ENCODE data around the gene GCC2. TPM values are rescaled to one million over a fixed set of nuclear protein-coding genes. Genes with fewer than 3 reads are reported as not detected.
"Not testable (repeated sequence)": the region's sequence is repeated elsewhere in the genome, so short reads cannot be mapped to it uniquely, and the experiment has no call there.

Gene GCC2
- total RNA-seq, 1 experiment from 2014 or later, result 15.8 TPM

DNA sequence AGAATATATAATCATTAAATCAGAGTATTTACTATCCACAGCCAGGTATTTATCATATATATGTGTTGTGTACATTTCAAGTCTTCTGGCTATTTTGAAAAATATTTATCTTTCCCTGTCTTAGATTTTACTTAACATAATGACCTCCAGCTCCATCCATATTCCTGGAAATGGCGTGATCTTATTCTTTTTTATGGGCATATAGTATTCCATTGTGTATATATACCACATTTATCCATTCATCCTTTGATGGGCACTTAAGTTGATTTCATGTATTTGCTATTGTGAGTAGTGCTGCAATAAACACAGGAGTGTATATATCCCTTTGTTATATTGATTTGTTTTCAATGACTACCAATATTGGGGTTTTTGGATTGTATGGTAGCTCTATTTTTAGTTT lies 6.6 kb downstream of the GCC2 start:
- DNase-seq, result no peak
- no peaks in the 10 kb centered on the region for H3K27me3 ChIP-seq (ENCODE audit: control insufficient read depth, insufficient read depth, low read length)
- H3K4me3 ChIP-seq (ENCODE audit: insufficient read depth, low read depth, low read length), result no peak overlapping the region
- H3K36me3 ChIP-seq (replicated peaks; ENCODE audit: control insufficient read depth, insufficient read depth, low read length), result peaks cover 14% of the 10 kb centered on the region

DNA sequence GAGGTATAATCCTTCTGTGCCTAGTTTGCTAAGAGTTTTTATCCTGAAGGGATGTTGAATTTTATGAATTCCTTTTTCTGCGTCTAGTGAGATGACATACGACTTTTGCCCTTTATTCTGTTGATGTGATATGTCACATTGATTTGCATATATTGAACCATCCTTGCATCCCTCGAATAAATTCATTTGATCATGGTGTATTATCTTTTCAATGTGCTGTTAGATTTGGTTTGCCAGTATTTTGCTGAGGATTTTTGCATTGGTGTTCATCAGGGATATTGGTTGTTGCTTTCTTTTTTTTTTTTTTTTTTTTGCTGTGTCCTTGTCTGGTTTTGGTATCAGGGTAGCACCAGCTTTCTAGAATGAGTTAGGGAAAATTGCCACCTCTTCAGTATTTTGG lies 9.1 kb downstream of the GCC2 start:
- no peak for DNase-seq
- no peaks in the 10 kb centered on the region for H3K27me3 ChIP-seq (ENCODE audit: control insufficient read depth, insufficient read depth, low read length)
- H3K36me3 ChIP-seq (replicated peaks; ENCODE audit: control insufficient read depth, insufficient read depth, low read length), result peaks cover 12% of the 10 kb centered on the region
- no peak overlapping the region for H3K4me3 ChIP-seq (ENCODE audit: insufficient read depth, low read depth, low read length)

DNA sequence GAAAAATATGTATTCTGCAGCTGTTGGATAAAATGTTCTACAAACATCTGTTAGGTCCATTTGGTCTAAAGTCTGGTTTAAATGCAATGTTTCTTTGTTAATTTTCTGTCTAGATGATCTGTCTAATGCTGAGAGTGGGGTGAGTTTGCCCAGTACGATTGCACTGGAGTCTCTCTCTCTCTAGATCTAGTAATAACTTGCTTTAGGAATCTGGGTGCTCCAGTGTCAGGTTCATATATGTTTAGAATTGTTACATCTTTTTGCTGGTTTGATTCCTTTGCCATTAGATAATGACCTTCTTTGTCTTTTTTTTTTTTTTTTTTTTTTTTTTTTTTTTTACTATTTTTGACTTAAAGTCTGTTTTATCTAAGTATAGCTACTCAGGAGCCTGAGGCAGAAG lies 10.4 kb downstream of the GCC2 start:
- Histone ChIP-seq H3K4me3 (ENCODE audit: insufficient read depth, low read depth, low read length) (no peak overlapping the region), H3K27me3 (ENCODE audit: control insufficient read depth, insufficient read depth, low read length) (no peaks in the 10 kb centered on the region), H3K36me3 (replicated peaks; ENCODE audit: control insufficient read depth, insufficient read depth, low read length) (peaks cover 10% of the 10 kb centered on the region)
- DNase-seq, result no peak

DNA sequence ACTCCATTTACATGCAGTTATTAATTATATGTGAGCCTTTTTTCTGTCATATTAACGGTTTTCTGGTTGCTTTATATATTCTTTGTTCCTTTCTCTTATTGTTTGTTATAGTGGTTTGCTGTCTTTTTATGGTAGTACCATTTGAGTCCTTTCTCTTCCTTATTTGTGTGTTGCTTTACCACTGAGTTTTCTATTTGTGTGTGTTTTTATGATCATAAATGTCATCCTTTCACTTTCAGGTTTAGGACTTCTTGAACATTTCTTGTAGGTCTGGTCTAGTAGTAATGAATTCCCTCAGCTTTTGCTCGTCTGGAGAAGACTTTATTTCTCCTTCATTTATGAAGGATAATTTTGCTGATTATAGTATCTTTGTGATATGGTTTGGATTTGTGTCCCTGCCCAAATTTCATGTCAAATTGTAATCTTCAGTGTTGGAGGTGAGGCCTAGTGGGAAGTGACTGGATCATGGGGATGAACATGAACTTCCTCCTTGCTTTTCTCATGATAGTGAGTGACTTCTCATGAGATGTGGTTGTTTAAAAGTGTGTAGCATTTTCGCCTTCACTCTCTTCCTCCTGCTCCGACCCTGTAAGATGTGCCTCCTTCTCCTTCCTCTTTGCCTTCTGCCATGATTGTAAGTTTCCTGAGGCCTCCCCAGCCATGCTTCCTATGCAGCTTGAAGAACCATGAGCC lies 11.5 kb downstream of the GCC2 start:
- Histone ChIP-seq H3K27me3 (ENCODE audit: control insufficient read depth, insufficient read depth, low read length) (no peaks in the 10 kb centered on the region), H3K4me3 (ENCODE audit: insufficient read depth, low read depth, low read length) (no peak overlapping the region), H3K36me3 (replicated peaks; ENCODE audit: control insufficient read depth, insufficient read depth, low read length) (peaks cover 12% of the 10 kb centered on the region)
- no peak for DNase-seq

DNA sequence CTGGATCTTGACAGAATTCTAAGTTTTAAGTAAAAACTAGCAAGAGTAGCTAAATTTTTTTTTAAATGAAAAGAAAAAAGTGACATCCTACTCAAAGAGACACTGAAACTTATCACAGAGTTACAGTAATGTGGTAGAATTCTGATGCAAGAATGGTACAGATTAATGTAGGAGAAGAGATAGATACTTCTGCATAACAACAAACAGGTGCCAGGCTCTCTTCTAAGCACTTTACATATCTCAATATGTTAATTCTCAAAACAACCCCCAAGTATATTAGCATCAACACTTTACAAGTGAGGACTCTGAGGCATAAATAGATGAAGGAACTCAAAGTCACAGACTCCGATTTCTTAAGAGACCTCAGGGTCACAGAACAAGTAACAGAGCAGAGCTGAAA lies 28.1 kb downstream of the GCC2 start:
- Histone ChIP-seq H3K36me3 (replicated peaks; ENCODE audit: control insufficient read depth, insufficient read depth, low read length) (peaks cover 6% of the 10 kb centered on the region), H3K4me3 (ENCODE audit: insufficient read depth, low read depth, low read length) (no peak overlapping the region), H3K27me3 (ENCODE audit: control insufficient read depth, insufficient read depth, low read length) (no peaks in the 10 kb centered on the region)
- DNase-seq, result no peak

DNA sequence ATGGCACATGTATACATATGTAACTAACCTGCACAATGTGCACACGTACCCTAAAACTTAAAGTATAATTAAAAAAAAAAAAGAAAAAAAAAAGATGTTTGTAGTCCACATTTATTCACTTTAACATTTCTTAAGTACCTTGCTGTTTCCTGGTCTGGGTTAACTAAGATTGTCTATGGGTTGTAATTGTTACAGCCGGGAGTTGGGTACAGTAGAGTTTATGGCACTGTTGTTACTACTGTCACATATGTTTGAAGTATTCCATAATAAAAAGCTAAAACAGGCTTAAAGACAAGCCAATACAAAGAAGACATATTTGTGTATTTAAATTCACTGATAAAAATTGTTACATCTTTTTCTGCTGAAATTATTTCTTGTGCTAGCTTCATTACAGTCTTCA lies 36.2 kb downstream of the GCC2 start:
- DNase-seq, result no peak
- H3K4me3 ChIP-seq (ENCODE audit: insufficient read depth, low read depth, low read length), result no peak overlapping the region
- peaks cover 16% of the 10 kb centered on the region for H3K36me3 ChIP-seq (replicated peaks; ENCODE audit: control insufficient read depth, insufficient read depth, low read length)
- no peaks in the 10 kb centered on the region for H3K27me3 ChIP-seq (ENCODE audit: control insufficient read depth, insufficient read depth, low read length)

DNA sequence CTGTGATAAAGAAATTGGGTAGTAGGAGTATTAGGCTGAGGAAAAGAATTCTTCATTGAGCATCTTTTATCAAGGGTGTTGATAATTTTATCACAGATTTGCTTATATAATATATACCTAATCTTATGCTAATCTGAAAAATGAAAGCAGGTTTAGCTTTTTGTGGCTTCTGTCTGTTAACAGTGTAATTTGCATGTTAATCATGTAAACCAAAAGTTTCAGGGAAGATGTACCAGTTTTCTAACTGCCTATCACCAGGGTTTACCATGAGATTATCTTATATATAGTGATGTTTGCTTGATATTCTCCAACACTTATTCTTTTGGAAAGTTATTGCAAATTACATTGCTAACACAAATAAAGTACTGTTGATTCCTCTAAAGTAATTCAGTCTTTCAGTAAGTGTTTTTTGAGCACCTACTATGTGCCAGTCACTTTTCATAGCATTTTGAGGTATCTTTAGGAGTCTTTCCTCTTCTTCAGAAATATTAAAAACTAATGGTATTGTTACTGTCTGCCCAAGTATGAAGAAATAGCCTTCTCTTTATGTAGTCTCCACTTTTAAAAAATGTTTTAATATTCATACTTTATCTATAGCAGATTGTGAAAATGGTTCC lies 41.6 kb downstream of the GCC2 start:
- DNase-seq, result no peak
- H3K27me3 ChIP-seq (ENCODE audit: control insufficient read depth, insufficient read depth, low read length), result no peaks in the 10 kb centered on the region
- H3K36me3 ChIP-seq (replicated peaks; ENCODE audit: control insufficient read depth, insufficient read depth, low read length), result peaks cover 17% of the 10 kb centered on the region
- H3K4me3 ChIP-seq (ENCODE audit: insufficient read depth, low read depth, low read length), result no peak overlapping the region

DNA sequence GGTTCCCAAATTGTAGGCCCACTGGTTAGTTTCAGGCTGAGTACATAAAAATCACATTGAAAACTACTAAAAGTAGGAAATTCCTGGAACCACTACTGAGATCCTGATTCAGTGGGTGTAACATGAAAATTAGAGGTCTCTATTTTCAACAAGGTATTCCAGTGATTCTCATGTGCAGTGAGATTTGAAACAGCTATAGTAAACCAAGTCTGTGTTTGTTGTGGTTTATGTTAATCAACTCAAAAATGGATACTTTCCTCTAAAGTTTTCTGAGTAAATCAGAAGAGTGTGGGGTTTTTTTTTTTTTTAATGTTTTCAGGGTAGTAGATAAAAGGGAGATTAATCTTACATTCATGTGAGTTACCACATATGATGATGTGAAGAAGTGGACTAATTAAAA lies 42.8 kb downstream of the GCC2 start:
- peaks cover 16% of the 10 kb centered on the region for H3K36me3 ChIP-seq (replicated peaks; ENCODE audit: control insufficient read depth, insufficient read depth, low read length)
- no peaks in the 10 kb centered on the region for H3K27me3 ChIP-seq (ENCODE audit: control insufficient read depth, insufficient read depth, low read length)
- H3K4me3 ChIP-seq (ENCODE audit: insufficient read depth, low read depth, low read length), result no peak overlapping the region
- no peak for DNase-seq

DNA sequence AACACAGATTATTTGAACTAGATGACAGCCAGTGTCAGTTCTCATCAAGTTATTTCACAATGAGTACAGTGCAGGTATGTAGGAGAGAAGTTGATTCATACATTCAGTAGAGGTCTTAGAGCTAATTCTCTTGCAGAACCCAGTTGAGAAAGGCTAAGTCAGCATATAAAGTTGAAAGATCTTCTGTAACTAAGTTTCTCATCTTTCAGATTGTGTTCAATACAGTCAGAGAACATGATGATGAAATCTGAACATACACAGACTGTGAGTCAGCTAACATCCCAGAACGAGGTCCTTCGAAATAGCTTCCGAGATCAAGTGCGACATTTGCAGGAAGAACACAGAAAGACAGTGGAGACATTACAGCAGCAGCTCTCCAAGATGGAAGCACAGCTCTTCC lies 43.4 kb downstream of the GCC2 start:
- H3K36me3 ChIP-seq (replicated peaks; ENCODE audit: control insufficient read depth, insufficient read depth, low read length), result peaks cover 16% of the 10 kb centered on the region
- no peak overlapping the region for H3K4me3 ChIP-seq (ENCODE audit: insufficient read depth, low read depth, low read length)
- no peaks in the 10 kb centered on the region for H3K27me3 ChIP-seq (ENCODE audit: control insufficient read depth, insufficient read depth, low read length)
- DNase-seq, result no peak

DNA sequence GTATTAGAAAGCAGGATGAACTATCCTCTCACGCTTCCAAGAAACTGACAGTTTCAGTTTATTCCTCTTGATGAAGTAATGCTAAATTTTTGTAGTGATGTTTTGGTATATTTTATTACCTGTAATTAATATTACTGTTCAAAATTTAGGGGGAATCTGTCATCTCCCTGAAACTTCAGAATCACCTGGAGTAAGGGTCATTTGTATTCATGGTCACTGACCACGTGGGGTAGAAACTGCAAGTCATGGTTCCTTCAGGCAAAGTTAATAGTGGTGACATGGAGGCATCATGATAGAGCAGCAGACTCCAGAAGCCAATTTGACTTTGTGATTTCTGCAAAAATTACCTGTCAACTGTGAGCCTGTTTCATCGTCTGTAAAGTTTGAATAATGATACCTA lies 47.2 kb downstream of the GCC2 start:
- H3K36me3 ChIP-seq (replicated peaks; ENCODE audit: control insufficient read depth, insufficient read depth, low read length), result peaks cover 12% of the 10 kb centered on the region
- not testable (repeated sequence) for H3K27me3 ChIP-seq (ENCODE audit: control insufficient read depth, insufficient read depth, low read length); H3K4me3 ChIP-seq (ENCODE audit: insufficient read depth, low read depth, low read length); DNase-seq

DNA sequence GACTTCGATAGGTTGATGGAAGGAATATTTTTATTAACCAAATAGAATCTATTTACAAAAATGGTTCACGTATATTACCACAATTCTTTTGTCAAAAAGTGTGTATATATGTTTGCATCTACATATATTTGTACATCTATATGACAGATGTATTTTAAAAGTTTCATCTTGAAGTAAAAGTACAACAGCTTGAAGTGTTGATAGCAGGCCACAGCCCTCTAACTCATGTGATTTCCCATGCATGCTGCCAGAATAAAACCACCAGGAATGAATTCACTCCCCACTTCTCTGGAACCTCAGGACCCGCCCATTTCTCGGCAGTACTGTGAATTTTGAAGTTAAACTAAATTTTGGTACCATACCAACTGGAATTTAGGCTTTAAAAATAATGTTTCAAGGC lies 58.6 kb downstream of the GCC2 start:
- not testable (repeated sequence) for H3K4me3 ChIP-seq (ENCODE audit: insufficient read depth, low read depth, low read length); H3K27me3 ChIP-seq (ENCODE audit: control insufficient read depth, insufficient read depth, low read length); H3K36me3 ChIP-seq (replicated peaks; ENCODE audit: control insufficient read depth, insufficient read depth, low read length); DNase-seq

DNA sequence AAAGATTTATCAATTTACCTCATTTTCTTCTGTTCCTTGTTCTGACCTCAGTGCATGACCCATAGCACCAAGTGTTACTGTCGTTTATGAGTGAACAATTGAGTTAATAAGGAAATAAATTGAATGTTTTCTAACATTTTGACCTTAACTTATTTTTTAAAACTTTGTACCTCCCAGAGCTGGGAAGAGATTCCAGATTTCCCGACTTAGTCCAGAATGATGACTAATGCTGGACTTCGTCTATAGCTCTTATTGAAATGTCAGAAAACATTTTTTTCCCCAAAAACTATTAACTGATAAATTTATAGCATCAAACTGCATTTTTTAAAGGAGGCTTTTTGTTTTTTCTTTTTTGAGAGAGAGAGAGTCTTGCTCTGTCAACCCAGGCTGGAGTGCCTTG lies 63.4 kb downstream of the GCC2 start:
- DNase-seq; H3K4me3 ChIP-seq (ENCODE audit: insufficient read depth, low read depth, low read length); H3K27me3 ChIP-seq (ENCODE audit: control insufficient read depth, insufficient read depth, low read length); H3K36me3 ChIP-seq (replicated peaks; ENCODE audit: control insufficient read depth, insufficient read depth, low read length): not testable (repeated sequence)

DNA sequence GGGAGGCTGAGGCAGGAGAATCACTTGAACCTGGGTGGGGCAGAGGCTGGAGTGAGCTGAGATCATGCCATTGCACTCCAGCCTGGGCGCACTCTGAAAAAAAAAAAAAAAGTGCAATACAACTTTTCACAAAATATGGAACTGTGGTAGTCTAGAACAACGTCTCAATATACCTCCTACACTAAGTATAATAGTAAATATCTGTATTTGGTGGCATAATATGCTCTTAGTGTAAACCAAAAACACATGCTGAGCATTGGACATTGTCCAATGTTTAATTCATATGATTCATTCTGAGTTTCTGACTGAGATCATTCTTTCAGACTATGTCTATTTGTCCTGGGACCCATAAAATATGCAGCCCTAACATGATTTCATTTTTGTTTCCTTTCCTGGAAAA lies 65.5 kb downstream of the GCC2 start:
- H3K4me3 ChIP-seq (ENCODE audit: insufficient read depth, low read depth, low read length); H3K36me3 ChIP-seq (replicated peaks; ENCODE audit: control insufficient read depth, insufficient read depth, low read length); H3K27me3 ChIP-seq (ENCODE audit: control insufficient read depth, insufficient read depth, low read length); DNase-seq: not testable (repeated sequence)

DNA sequence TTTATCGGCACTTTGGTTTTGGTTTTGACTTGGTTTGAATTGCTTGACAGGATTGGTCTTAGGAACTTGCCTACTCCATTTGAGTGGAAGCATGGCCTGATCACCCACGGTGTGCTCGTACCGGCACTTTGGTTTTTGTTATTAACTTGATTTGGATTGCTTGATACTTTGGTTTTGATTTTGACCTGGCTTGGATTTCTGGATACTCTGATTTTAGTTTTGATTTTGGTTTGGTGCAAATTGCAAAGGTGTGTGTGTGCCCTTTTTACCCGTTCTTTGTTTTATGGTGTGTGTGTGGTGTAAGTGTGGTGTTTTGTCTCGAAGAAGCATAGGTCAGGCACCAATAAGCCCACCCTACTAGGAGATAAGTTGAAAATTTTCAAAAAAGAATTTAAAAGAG lies 75.7 kb downstream of the GCC2 start:
- not testable (repeated sequence) for H3K4me3 ChIP-seq (ENCODE audit: insufficient read depth, low read depth, low read length); H3K27me3 ChIP-seq (ENCODE audit: control insufficient read depth, insufficient read depth, low read length); DNase-seq; H3K36me3 ChIP-seq (replicated peaks; ENCODE audit: control insufficient read depth, insufficient read depth, low read length)

DNA sequence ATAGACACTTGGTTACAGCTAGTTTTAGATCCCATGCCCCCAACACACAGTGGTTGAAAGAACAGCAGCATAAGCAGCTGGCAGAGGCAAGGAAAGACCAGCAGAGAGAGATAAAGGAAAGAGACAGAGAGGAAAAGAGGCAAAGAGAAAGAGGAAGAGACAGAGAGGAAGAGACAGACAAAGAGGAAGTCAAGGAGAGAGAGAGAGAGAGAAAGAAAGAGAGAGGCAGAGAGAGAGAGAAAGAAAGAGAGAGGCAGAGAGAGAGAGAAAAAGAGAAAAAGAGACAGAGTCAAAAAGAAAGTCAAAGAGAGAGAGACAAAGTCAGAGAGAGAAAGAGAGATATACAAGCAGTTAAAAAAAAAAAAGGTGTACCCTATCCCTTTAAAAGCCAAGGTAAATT lies 76.3 kb downstream of the GCC2 start:
- H3K4me3 ChIP-seq (ENCODE audit: insufficient read depth, low read depth, low read length); H3K27me3 ChIP-seq (ENCODE audit: control insufficient read depth, insufficient read depth, low read length); H3K36me3 ChIP-seq (replicated peaks; ENCODE audit: control insufficient read depth, insufficient read depth, low read length); DNase-seq: not testable (repeated sequence)

DNA sequence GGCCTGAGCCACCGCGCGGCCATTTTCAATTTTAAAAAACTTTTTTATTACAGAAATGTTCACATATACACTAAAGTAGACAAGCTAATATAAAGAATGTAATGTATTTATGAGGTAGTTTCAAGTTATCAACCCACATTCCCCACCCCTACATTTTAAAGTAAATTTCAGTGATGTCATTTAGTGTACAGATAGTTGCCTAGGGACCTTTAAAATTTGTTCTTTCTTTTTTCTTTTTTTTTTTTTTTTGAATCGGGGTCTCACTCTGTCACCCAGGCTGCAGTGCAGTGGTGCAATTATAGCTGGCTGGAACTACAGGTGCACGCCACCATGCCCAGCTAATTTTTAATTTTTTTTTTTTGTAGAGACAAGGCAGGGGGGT lies 82.7 kb downstream of the GCC2 start:
- Histone ChIP-seq H3K27me3 (ENCODE audit: control insufficient read depth, insufficient read depth, low read length) (no peaks in the 10 kb centered on the region), H3K4me3 (ENCODE audit: insufficient read depth, low read depth, low read length) (no peak overlapping the region), H3K36me3 (replicated peaks; ENCODE audit: control insufficient read depth, insufficient read depth, low read length) (no peaks in the 10 kb centered on the region)
- no peak for DNase-seq

Measured in H7 (cell line).